ENCODE data around the gene VMAC.
"Not testable (repeated sequence)": the region's sequence is repeated elsewhere in the genome, so short reads cannot be mapped to it uniquely, and the experiment has no call there.

VMAC gene

GRCh38 chr19:5884065-5884811 is 20.4 kb upstream of the VMAC start:
- DNase-seq, result not testable (repeated sequence)

GRCh38 chr19:5889288-5889971 is 15.2 kb upstream of the VMAC start:
- DNase-seq, result no peak

GRCh38 chr19:5890099-5890498 is 14.6 kb upstream of the VMAC start:
- DNase-seq, result no peak

GRCh38 chr19:5891572-5891937 is 13.1 kb upstream of the VMAC start:
- no peak for DNase-seq

GRCh38 chr19:5891938-5892771 is 12.5 kb upstream of the VMAC start:
- DNase-seq, result peak; percentile 45

GRCh38 chr19:5892772-5893275 is 11.8 kb upstream of the VMAC start:
- no peak for DNase-seq

GRCh38 chr19:5893296-5893903 is 11.3 kb upstream of the VMAC start:
- no peak for DNase-seq

GRCh38 chr19:5893907-5894703 is 10.6 kb upstream of the VMAC start:
- DNase-seq, result no peak

- no peak for DNase-seq
Observed at GRCh38 chr19:5894704-5895349, 9.8 kb upstream of the VMAC start.

- no peak for DNase-seq
Observed at GRCh38 chr19:5895409-5895808, 9.3 kb upstream of the VMAC start.

GRCh38 chr19:5895890-5896289 is 8.8 kb upstream of the VMAC start:
- DNase-seq, result no peak

GRCh38 chr19:5896365-5897076 is 8.2 kb upstream of the VMAC start:
- DNase-seq, result no peak

GRCh38 chr19:5897189-5897969 is 7.3 kb upstream of the VMAC start:
- DNase-seq, result no peak

GRCh38 chr19:5899728-5900526 is 4.7 kb upstream of the VMAC start:
- no peak for DNase-seq

- no peak for DNase-seq
Observed at GRCh38 chr19:5900976-5901375, 3.7 kb upstream of the VMAC start.

GRCh38 chr19:5903056-5903623 is 1.5 kb upstream of the VMAC start:
- peak; percentile 43 for DNase-seq

GRCh38 chr19:5903624-5904351 is 884 bp upstream of the VMAC start, which contains the start of gene NDUFA11:
Gene NDUFA11, minus strand, starts transcription at chr19:5903790. Its CDS starts 82 bp downstream, at chr19:5903708.
- peak; percentile 99 for DNase-seq
